H1 (cell line): ENCODE data around the gene SEH1L. TPM values are rescaled to one million over a fixed set of nuclear protein-coding genes. Genes with fewer than 3 reads are reported as not detected.

ENCODE experiments used
- CTCF ChIA-PET: fragments of 300-600 bp; sonication (Branson Sonifier 250); formaldehyde crosslinking; loops from one replicate; lab custom pipeline; 2021; ENCODE audit not compliant: partially characterized antibody; lab: Charles Lee
- POLR2A ChIA-PET: fragments of 300-600 bp; sonication (Branson Sonifier 250); formaldehyde crosslinking; loops from one replicate; lab custom pipeline; 2021; ENCODE audit warnings: inconsistent platforms; ENCODE audit not compliant: partially characterized antibody; lab: Charles Lee
- DNase-seq, 2 experiments: peaks; one replicate each; pipeline versions ENCODE4 v3.0.0 to v3.0.0-alpha.2; 2010 to 2022; ENCODE audit warnings: low spot score in 2 of 2, low read depth in 1 of 2, mixed read lengths in 1 of 2
- FAIRE-seq: peaks from 2 replicates; lab custom pipeline; 2011; peaks lifted over from hg19 to GRCh38; lab: Jason Lieb, UNC
- H2AFZ ChIP-seq: 2 replicates; pipeline ENCODE4 v1.8.1; 2012; ENCODE audit warnings: low read length, inconsistent platforms
- H2AK5ac ChIP-seq: 2 replicates; pipeline ENCODE4 v1.6.1; 2013; ENCODE audit warnings: low read depth, low read length
- H2BK120ac ChIP-seq: replicated peaks from 2 replicates; pipeline ENCODE3; 2013; ENCODE audit warnings: low read depth, low read length, inconsistent platforms
- H2BK12ac ChIP-seq: 2 replicates; pipeline ENCODE4 v1.6.1; 2013; ENCODE audit warnings: low read depth, low read length
- H2BK15ac ChIP-seq: 2 replicates; pipeline ENCODE4 v1.6.1; 2013; ENCODE audit warnings: low read length
- H2BK20ac ChIP-seq: 2 replicates; pipeline ENCODE4 v1.6.1; 2013; ENCODE audit warnings: low read length
- H2BK5ac ChIP-seq: 2 replicates; pipeline ENCODE4 v1.6.1; 2013; ENCODE audit warnings: low read depth, low read length
- H3K14ac ChIP-seq: 2 replicates; pipeline ENCODE4 v1.6.1; 2013; ENCODE audit warnings: inconsistent platforms; ENCODE audit not compliant: insufficient read length
- H3K18ac ChIP-seq: 2 replicates; pipeline ENCODE4 v1.6.1; 2013; ENCODE audit warnings: low read length; ENCODE audit errors: extremely low read depth
- H3K23ac ChIP-seq: 2 replicates; pipeline ENCODE4 v1.6.1; 2013; ENCODE audit warnings: inconsistent platforms; ENCODE audit not compliant: insufficient read length
- H3K23me2 ChIP-seq: 2 replicates; pipeline ENCODE4 v1.6.1; 2013; ENCODE audit warnings: low read depth, low read length
- H3K27ac ChIP-seq: 2 replicates; pipeline ENCODE4 v1.6.1; 2011; ENCODE audit warnings: low read depth, low read length, inconsistent platforms
- H3K27me3 ChIP-seq, 4 experiments: replicated peaks in 1 of 4; 1 replicate in 1 of 4; 2 replicates in 3 of 4; pipeline versions ENCODE4 v1.6.1 to v1.8.1; 2011 to 2013; ENCODE audit warnings: low read length in 3 of 4, mild to moderate bottlenecking in 3 of 4, inconsistent platforms in 2 of 4, mixed read lengths in 2 of 4, moderate library complexity in 1 of 4; ENCODE audit not compliant: control insufficient read depth in 3 of 4, insufficient read depth in 3 of 4; ENCODE audit errors: extremely low read depth in 1 of 4
- H3K36me3 ChIP-seq, 4 experiments: 2 replicates each; pipeline versions ENCODE4 v1.6.1 to v1.8.1; 2011 to 2013; ENCODE audit warnings: mild to moderate bottlenecking in 4 of 4, low read length in 3 of 4, moderate library complexity in 2 of 4, control low read depth in 1 of 4, inconsistent platforms in 1 of 4; ENCODE audit not compliant: insufficient read depth in 4 of 4, control insufficient read depth in 2 of 4
- H3K4ac ChIP-seq: replicated peaks from 2 replicates; pipeline ENCODE3; 2013; ENCODE audit warnings: low read length, low read depth, mixed read lengths, inconsistent platforms; ENCODE audit not compliant: insufficient read length
- H3K4me1 ChIP-seq, 4 experiments: replicated peaks in 1 of 4; 1 replicate in 1 of 4; 2 replicates in 3 of 4; pipeline versions ENCODE4 v1.6.1 to v1.8.1; 2011 to 2013; ENCODE audit warnings: low read length in 3 of 4, inconsistent platforms in 2 of 4, mixed read lengths in 1 of 4; ENCODE audit not compliant: insufficient read depth in 4 of 4, control insufficient read depth in 3 of 4
- H3K4me2 ChIP-seq, 2 experiments: 2 replicates each; pipeline versions ENCODE4 v1.6.1 to v1.8.1; 2011 to 2013; ENCODE audit warnings: low read depth in 2 of 2, low read length in 2 of 2, control low read depth in 1 of 2, inconsistent platforms in 1 of 2, mild to moderate bottlenecking in 1 of 2; ENCODE audit not compliant: insufficient read depth in 1 of 2
- H3K4me3 ChIP-seq, 4 experiments: fragments of 200-600, 300-600 bp in 1 of 4; sonication (generic), shearing (Covaris generic), sonication (Bioruptor Twin) in 1 of 4; 2 replicates each; pipeline versions ENCODE4 v1.5.1 to v1.8.1; 2011 to 2016; ENCODE audit warnings: low read length in 4 of 4, low read depth in 3 of 4, control low read depth in 2 of 4, inconsistent platforms in 2 of 4, mild to moderate bottlenecking in 2 of 4, mixed read lengths in 1 of 4, moderate library complexity in 1 of 4; ENCODE audit not compliant: insufficient read depth in 2 of 4; ENCODE audit errors: extremely low read depth in 1 of 4
- H3K56ac ChIP-seq: replicated peaks from 2 replicates; pipeline ENCODE3; 2013; ENCODE audit warnings: low read depth, mild to moderate bottlenecking, mixed read lengths, low read length, inconsistent platforms; ENCODE audit not compliant: insufficient read length
- H3K79me1 ChIP-seq: 2 replicates; pipeline ENCODE4 v1.6.1; 2013; ENCODE audit warnings: low read depth, low read length, control low read depth
- H3K79me2 ChIP-seq, 2 experiments: 2 replicates each; pipeline versions ENCODE4 v1.6.1 to v1.8.1; 2012 to 2013; ENCODE audit warnings: low read length in 2 of 2, mild to moderate bottlenecking in 2 of 2, inconsistent platforms in 1 of 2; ENCODE audit not compliant: insufficient read depth in 2 of 2, control insufficient read depth in 1 of 2
- H3K9ac ChIP-seq, 4 experiments: replicated peaks in 1 of 4; 1 replicate in 1 of 4; 2 replicates in 3 of 4; pipeline versions ENCODE4 v1.6.1 to v1.8.1; 2011 to 2013; ENCODE audit warnings: low read depth in 3 of 4, low read length in 3 of 4, control low read depth in 2 of 4, mild to moderate bottlenecking in 2 of 4, moderate library complexity in 2 of 4, inconsistent platforms in 1 of 4; ENCODE audit errors: extremely low read depth in 1 of 4
- H3K9me3 ChIP-seq, 2 experiments: 2 replicates each; pipeline versions ENCODE4 v1.6.1 to v1.8.1; 2012 to 2013; ENCODE audit warnings: mild to moderate bottlenecking in 2 of 2, moderate library complexity in 2 of 2, control low read depth in 1 of 2, inconsistent platforms in 1 of 2, low read depth in 1 of 2, low read length in 1 of 2, mixed read lengths in 1 of 2; ENCODE audit not compliant: insufficient read depth in 2 of 2
- H4K20me1 ChIP-seq, 2 experiments: replicated peaks in 1 of 2; 2 replicates each; pipeline versions ENCODE3 to v1.8.1; 2011 to 2013; ENCODE audit warnings: inconsistent platforms in 2 of 2, low read length in 2 of 2, mild to moderate bottlenecking in 1 of 2; ENCODE audit not compliant: insufficient read depth in 2 of 2, control insufficient read depth in 1 of 2
- H4K5ac ChIP-seq: 2 replicates; pipeline ENCODE4 v1.6.1; 2013; ENCODE audit warnings: low read length, low read depth, mixed read lengths, inconsistent platforms; ENCODE audit not compliant: insufficient read length
- H4K8ac ChIP-seq: 2 replicates; pipeline ENCODE4 v1.8.0; 2013; ENCODE audit warnings: mild to moderate bottlenecking, moderate library complexity, low read length, inconsistent platforms; ENCODE audit not compliant: insufficient read depth; ENCODE audit errors: extremely low read depth
- H4K91ac ChIP-seq: replicated peaks from 2 replicates; pipeline ENCODE3; 2013; ENCODE audit warnings: low read length, mixed read lengths, inconsistent platforms; ENCODE audit not compliant: insufficient read length
- CEBPB ChIP-seq: IDR thresholded peaks from 2 replicates; pipeline ENCODE4 v1.6.1; 2012; ENCODE audit warnings: low read depth, low read length
- E2F6 ChIP-seq: IDR thresholded peaks from 2 replicates; pipeline ENCODE4 v1.6.1; 2012; ENCODE audit warnings: inconsistent platforms
- EGR1 ChIP-seq: IDR thresholded peaks from 2 replicates; pipeline ENCODE4 v1.6.1; 2011; ENCODE audit warnings: low read depth, low read length, borderline replicate concordance
- EZH2 ChIP-seq: fragments of 200-600 bp; sonication (generic); IDR thresholded peaks from 2 replicates; pipeline ENCODE4 v1.7.1; 2012; ENCODE audit warnings: low read depth, mild to moderate bottlenecking, moderate library complexity, low read length, inconsistent platforms; ENCODE audit not compliant: severe bottlenecking
- KDM4A ChIP-seq: IDR thresholded peaks from one replicate; pipeline ENCODE4 v1.7.1; 2012; ENCODE audit warnings: low read depth, mild to moderate bottlenecking, moderate library complexity, low read length, inconsistent platforms; ENCODE audit not compliant: severe bottlenecking
- MAX ChIP-seq: IDR thresholded peaks from 2 replicates; pipeline ENCODE4 v1.6.1; 2012; ENCODE audit warnings: inconsistent platforms
- WGBS, 2 experiments: shearing (Covaris generic) in 1 of 2; methylation state at CpG; one replicate each; pipeline versions ENCODE4 v1.1.6 to v1.1.7; 2013 to 2015; ENCODE audit warnings: low lambda C conversion rate in 2 of 2, mixed read lengths in 2 of 2, inconsistent platforms in 1 of 2, low coverage in 1 of 2, missing lambda C conversion rate in 1 of 2; ENCODE audit not compliant: insufficient replicate concordance in 2 of 2, insufficient coverage in 1 of 2, insufficient read length in 1 of 2; ENCODE audit errors: extremely low coverage in 1 of 2, missing lambda C conversion rate in 1 of 2; 5-methylcytosine and 5-hydroxymethylcytosine counted together
- polyA plus RNA-seq, 7 experiments: library from polyadenylated mRNA; depleted of rRNA in 3 of 7; stranded (reverse) in 5 of 7; unstranded in 2 of 7; fragments of >200 nt in 5 of 7; fragments of 200-250 nt in 2 of 7; gene quantifications; 1 replicate in 5 of 7; 2 replicates in 1 of 7; 4 replicates in 1 of 7; pipeline versions ENCODE4 v1.2.1 to v1.2.3, GENCODE V29; 2011 to 2013; ENCODE audit warnings: missing spikeins in 2 of 7, mixed read lengths in 2 of 7
- total RNA-seq: library from RNA; stranded (reverse); fragmentation: NEBNext Ultra II Directional; extraction: Animal tissue kit (Norgen Biotek cat#: 25700); gene quantifications from 2 replicates; pipeline ENCODE4 v1.2.1, GENCODE V29; 2021

SEH1L gene
- total and polyA plus RNA-seq, 2 of the 8 experiments (the other 6 are each of a cell fraction or from before 2014, with no cell fraction given) = 41.7 to 96.7 TPM

GRCh38 chr18:12911025-12911928 lies 36.5 kb upstream of the SEH1L start:
- Histone ChIP-seq H4K20me1 (no peaks in the 10 kb centered on the region), H3K79me2 (no peaks in the 10 kb centered on the region), H2BK15ac (0 out of 2 replicates have a peak overlapping the region, but pooled peaks have one; percentile 8), H2AK5ac (no peak overlapping the region), H3K56ac (no peak overlapping the region), H3K23ac (no peak overlapping the region), H3K4me3 (peak overlapping the region in 1 of 4 experiments; percentile 25; a peak in 1 of 8 replicates), H4K5ac (no peak overlapping the region), H2BK12ac (no peak overlapping the region), H3K9me3 (no peaks in the 10 kb centered on the region; a peak in 1 of 4 replicates), H2BK5ac (no peak overlapping the region), H3K18ac (peak overlapping the region; percentile 51), H3K14ac (no peak overlapping the region), H3K27me3 (peaks cover 0 to 18% (median 6%) of the 10 kb centered on the region in 4 experiments; a peak in 4 of 7 replicates), H4K8ac (peak overlapping the region; percentile 59), H2AFZ (no peak overlapping the region; the same call in 1 of the 2 replicates), H3K4ac (no peak overlapping the region), H3K4me2 (peak overlapping the region; percentile 26 to 31; a peak in 3 of 4 replicates), H3K23me2 (no peaks in the 10 kb centered on the region), H3K36me3 (no peaks in the 10 kb centered on the region), H2BK120ac (no peak overlapping the region), H3K27ac (no peak overlapping the region), H2BK20ac (no peak overlapping the region), H4K91ac (no peak overlapping the region), H3K79me1 (no peaks in the 10 kb centered on the region), H3K4me1 (no peaks in the 10 kb centered on the region; a peak in 1 of 7 replicates), H3K9ac (no peak overlapping the region)
- DNase-seq (peak in 1 of 2 experiments; percentile 52), FAIRE-seq (no peak)
- ChIA-PET POLR2A (interaction anchor here (0.6 to 1.9 kb wide), 8 partner anchors 11 to 535 kb away, joined by 3 to 8 read pairs (median 4); partner anchors contain the start of genes CEP192, CEP76 and PSMG2), CTCF (interaction anchor here (0.7 to 1.7 kb wide), 9 partner anchors 9 to 519 kb away, joined by 3 to 5 read pairs (median 4); no protein-coding TSS in a partner anchor)
- peak; percentile 48 for TF ChIP-seq EZH2
- 0 out of 2 replicates have a peak, but pooled peaks have one; percentile 60 for TF ChIP-seq MAX
- no peak for TF ChIP-seq EGR1
- peak; percentile 11; the same call in 1 of the 2 replicates for TF ChIP-seq E2F6
- peak; percentile 14 for TF ChIP-seq KDM4A
- TF ChIP-seq CEBPB = no peak
- 71% methylated on average over 61 of the region's 75 CpGs; no CpG with 5 or more reads in 1 of the 2 experiments for WGBS, 2 experiments
